ENCODE measurements around the gene NRTN. TPM values are rescaled to one million over a fixed set of nuclear protein-coding genes. Genes with fewer than 3 reads are reported as not detected.
A peak's percentile ranks its signal among the peaks of the same experiment; 100 is the strongest.

The NRTN gene
- total and polyA plus RNA-seq, 2 of the 13 experiments (the other 11 are each of a cell fraction or from before 2014, with no cell fraction given) = 4.1 to 5.3 TPM

DNA sequence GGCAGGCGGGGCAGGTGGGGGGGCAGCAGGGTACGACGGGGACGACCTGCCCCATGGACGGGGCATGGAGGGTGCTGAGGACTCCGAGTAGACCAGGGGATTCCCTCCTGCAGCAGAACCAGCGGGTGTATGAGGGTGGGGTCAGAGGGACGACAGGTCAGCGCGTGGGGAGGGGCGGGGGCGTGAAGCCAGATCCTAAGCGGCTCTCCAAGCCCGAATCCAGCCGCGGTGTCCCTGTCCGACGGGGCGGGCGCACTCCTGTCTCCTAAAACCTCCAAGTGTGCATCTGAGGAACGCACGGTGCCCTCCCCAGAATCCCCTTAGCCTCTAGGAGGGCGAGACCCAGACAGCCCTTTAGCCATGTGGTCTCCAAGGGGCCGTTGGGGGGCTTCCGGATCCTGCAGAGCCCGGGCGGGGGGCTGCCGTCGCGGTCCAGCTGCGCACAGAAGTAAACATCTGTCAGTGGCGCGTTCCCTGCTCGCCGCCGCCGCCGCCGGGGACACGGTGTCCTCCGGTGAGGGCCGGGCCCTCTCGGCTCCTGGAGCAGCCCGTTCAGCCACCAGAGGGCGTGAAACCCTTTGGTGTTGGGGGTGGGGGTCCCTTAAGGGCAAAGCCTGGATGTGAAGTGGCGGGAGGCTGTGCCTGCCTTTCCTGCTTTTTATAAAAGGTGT is 730 bp downstream of the NRTN start (continued):
- TF ChIP-seq ZNF331 (CRISPR knock-in tag; IDR thresholded peaks at IDR 0.05) = peak; percentile 36; the same call in 1 of the 2 replicates
- TF ChIP-seq, protein P1, sequence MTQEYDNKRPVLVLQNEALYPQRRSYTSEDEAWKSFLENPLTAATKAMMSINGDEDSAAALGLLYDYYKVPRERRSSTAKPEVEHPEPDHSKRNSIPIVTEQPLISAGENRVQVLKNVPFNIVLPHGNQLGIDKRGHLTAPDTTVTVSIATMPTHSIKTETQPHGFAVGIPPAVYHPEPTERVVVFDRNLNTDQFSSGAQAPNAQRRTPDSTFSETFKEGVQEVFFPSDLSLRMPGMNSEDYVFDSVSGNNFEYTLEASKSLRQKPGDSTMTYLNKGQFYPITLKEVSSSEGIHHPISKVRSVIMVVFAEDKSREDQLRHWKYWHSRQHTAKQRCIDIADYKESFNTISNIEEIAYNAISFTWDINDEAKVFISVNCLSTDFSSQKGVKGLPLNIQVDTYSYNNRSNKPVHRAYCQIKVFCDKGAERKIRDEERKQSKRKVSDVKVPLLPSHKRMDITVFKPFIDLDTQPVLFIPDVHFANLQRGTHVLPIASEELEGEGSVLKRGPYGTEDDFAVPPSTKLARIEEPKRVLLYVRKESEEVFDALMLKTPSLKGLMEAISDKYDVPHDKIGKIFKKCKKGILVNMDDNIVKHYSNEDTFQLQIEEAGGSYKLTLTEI (CRISPR knock-in tag; conservative IDR thresholded peaks at IDR 0.05) = no peak
- TF ChIP-seq REPIN1 (CRISPR knock-in tag; IDR thresholded peaks at IDR 0.05; ENCODE audit: borderline replicate concordance, low read depth) = 0 out of 2 replicates have a peak, but pooled peaks have one; percentile 48
- TF ChIP-seq, protein P2, sequence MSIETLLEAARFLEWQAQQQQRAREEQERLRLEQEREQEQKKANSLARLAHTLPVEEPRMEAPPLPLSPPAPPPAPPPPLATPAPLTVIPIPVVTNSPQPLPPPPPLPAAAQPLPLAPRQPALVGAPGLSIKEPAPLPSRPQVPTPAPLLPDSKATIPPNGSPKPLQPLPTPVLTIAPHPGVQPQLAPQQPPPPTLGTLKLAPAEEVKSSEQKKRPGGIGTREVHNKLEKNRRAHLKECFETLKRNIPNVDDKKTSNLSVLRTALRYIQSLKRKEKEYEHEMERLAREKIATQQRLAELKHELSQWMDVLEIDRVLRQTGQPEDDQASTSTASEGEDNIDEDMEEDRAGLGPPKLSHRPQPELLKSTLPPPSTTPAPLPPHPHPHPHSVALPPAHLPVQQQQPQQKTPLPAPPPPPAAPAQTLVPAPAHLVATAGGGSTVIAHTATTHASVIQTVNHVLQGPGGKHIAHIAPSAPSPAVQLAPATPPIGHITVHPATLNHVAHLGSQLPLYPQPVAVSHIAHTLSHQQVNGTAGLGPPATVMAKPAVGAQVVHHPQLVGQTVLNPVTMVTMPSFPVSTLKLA (IDR thresholded peaks at IDR 0.05) = no peak
- TF ChIP-seq HNF4G (IDR thresholded peaks at IDR 0.05; ENCODE audit: borderline replicate concordance, low read depth, low read length) = no peak
- TF ChIP-seq HNF4G (CRISPR knock-in tag; IDR thresholded peaks at IDR 0.05; ENCODE audit: borderline replicate concordance, low read depth) = no peak
- no peak for TF ChIP-seq ZNF343 (CRISPR knock-in tag; IDR thresholded peaks at IDR 0.05)
- TF ChIP-seq AGO1 (IDR thresholded peaks at IDR 0.05; ENCODE audit: low read depth, low read length, poor library complexity, severe bottlenecking) = peak; percentile 80
- TF ChIP-seq POGZ (CRISPR knock-in tag; IDR thresholded peaks at IDR 0.05) = peak; percentile 35; the same call in 1 of the 2 replicates
- TF ChIP-seq, protein P3, sequence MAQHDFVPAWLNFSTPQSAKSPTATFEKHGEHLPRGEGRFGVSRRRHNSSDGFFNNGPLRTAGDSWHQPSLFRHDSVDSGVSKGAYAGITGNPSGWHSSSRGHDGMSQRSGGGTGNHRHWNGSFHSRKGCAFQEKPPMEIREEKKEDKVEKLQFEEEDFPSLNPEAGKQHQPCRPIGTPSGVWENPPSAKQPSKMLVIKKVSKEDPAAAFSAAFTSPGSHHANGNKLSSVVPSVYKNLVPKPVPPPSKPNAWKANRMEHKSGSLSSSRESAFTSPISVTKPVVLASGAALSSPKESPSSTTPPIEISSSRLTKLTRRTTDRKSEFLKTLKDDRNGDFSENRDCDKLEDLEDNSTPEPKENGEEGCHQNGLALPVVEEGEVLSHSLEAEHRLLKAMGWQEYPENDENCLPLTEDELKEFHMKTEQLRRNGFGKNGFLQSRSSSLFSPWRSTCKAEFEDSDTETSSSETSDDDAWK (CRISPR knock-in tag; IDR thresholded peaks at IDR 0.05) = no peak
- TF ChIP-seq SAFB2 (CRISPR knock-in tag; IDR thresholded peaks at IDR 0.05; ENCODE audit: borderline replicate concordance, low read depth) = no peak; the same call in 1 of the 2 replicates
- TF ChIP-seq ZNF816 (CRISPR knock-in tag; IDR thresholded peaks at IDR 0.05; ENCODE audit: borderline replicate concordance) = no peak
- TF ChIP-seq KDM5B (CRISPR knock-in tag; IDR thresholded peaks at IDR 0.05; ENCODE audit: borderline replicate concordance) = peak; percentile 81
- TF ChIP-seq, protein P4, sequence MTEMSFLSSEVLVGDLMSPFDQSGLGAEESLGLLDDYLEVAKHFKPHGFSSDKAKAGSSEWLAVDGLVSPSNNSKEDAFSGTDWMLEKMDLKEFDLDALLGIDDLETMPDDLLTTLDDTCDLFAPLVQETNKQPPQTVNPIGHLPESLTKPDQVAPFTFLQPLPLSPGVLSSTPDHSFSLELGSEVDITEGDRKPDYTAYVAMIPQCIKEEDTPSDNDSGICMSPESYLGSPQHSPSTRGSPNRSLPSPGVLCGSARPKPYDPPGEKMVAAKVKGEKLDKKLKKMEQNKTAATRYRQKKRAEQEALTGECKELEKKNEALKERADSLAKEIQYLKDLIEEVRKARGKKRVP (CRISPR knock-in tag; IDR thresholded peaks at IDR 0.05) = no peak
- no peak; the same call in 1 of the 2 replicates for TF ChIP-seq ZNF616 (CRISPR knock-in tag; IDR thresholded peaks at IDR 0.05; ENCODE audit: low read depth)
- no peak for TF ChIP-seq ZNF83 (CRISPR knock-in tag; IDR thresholded peaks at IDR 0.05; ENCODE audit: borderline replicate concordance)
- TF ChIP-seq MED1 (CRISPR knock-in tag; IDR thresholded peaks at IDR 0.05) = peak; percentile 49
- TF ChIP-seq ZNF570 (CRISPR knock-in tag; IDR thresholded peaks at IDR 0.05; ENCODE audit: borderline replicate concordance) = no peak
- TF ChIP-seq, protein P5, sequence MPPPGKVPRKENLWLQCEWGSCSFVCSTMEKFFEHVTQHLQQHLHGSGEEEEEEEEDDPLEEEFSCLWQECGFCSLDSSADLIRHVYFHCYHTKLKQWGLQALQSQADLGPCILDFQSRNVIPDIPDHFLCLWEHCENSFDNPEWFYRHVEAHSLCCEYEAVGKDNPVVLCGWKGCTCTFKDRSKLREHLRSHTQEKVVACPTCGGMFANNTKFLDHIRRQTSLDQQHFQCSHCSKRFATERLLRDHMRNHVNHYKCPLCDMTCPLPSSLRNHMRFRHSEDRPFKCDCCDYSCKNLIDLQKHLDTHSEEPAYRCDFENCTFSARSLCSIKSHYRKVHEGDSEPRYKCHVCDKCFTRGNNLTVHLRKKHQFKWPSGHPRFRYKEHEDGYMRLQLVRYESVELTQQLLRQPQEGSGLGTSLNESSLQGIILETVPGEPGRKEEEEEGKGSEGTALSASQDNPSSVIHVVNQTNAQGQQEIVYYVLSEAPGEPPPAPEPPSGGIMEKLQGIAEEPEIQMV (CRISPR knock-in tag; IDR thresholded peaks at IDR 0.05; ENCODE audit: low read depth) = no peak
- no peak for TF ChIP-seq ZFP62 (CRISPR knock-in tag; IDR thresholded peaks at IDR 0.05)
